Measurements from ENCODE around the gene AKAP10. TPM values are rescaled to one million over a fixed set of nuclear protein-coding genes. Genes with fewer than 3 reads are reported as not detected.
"Not testable (repeated sequence)": the region's sequence is repeated elsewhere in the genome, so short reads cannot be mapped to it uniquely, and the experiment has no call there.

AKAP10 gene
- total RNA-seq, 1 donor from 2014 or later, result 29.5 TPM

DNA sequence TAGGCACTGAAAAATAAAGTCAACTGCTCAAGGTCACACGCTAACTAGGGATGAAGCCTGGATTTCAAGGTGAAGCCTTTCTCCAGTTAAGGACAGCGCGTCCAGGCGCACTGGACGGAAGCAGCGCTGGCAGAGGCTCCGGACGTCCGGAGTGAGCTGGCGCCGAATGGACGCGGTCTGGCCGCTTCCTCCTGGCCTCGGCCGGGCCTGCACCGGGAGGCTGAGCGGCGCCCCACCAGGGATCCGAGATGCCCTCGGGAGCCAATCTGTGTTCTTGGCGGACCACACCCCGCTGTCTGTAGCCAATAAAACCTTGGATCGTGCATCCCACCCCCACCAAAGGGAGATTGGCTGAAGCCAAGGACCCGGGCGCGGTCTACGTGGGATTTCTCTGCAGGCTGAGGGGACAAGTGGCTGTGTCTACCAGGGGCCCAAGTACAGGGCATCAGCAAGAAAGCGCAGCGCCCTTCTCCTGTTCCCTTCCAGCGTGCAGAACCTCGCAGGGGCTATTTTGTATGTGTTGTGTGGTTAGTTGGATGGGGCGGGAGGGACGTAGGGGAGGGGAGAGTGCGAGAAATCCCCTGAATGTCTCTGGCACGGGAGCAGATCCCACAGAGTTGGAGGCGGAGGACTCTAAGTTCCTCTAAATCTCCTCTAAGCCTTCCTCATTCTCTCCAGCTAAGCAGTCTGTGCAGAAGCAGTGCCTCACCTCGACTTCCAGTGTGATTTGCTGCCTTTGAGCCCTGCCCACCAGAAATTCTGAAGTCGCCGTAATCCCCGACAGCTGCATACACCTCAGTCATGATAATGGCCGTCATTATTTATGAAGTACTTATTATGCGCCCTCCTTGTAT, 2.5 kb upstream of the AKAP10 start:
- DNase-seq (ENCODE audit: low spot score), result no peak

DNA sequence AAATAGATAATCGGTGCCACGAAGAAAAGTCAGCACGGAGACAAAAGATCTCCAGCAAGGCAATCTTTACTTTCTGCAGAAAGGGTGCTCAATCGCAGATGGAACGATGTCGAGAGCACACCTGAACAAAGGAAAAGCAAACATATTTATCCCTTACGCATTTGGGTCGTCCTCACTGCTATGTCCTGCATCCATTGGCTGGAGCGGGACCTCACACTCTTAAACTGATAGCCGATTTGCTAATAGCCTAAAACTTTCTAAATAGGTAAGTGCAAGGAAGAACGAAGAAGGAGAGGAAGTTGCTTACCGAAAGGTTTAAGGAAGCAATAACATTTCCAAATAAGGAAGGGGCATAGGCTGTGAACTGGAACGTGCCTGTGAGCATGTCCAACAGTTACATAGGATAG, 1.2 kb upstream of the AKAP10 start:
- DNase-seq (ENCODE audit: low spot score), result no peak

DNA sequence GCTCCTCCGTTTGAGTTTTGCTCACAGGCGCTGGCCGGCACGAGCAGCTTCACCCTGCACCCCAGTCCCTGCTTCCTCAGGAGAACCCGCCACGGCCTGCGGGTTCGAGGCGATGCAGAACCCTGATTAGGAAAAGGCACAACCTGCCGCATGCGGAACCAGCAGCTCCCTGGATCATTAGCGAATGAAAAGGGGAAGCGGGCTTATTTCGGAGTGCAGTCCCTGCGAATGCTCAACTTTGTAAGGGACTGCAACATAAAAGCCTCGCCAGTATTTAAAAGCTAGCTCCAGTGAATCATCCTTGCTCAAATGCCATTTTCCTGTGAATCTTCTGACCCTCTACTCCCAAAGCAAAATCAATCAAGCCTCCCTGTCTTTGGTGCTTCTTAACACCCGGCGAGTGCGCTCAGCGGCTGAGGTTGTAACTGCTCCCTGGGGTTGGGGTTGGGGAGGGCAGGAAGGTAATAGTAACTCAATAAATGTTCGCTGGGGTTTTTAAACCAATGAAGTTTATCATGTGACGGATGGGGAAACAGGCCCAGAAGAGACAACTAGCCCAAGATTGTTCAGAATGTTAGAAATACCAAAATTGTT, 678 bp upstream of the AKAP10 start:
- no peak for DNase-seq (ENCODE audit: low spot score)

DNA sequence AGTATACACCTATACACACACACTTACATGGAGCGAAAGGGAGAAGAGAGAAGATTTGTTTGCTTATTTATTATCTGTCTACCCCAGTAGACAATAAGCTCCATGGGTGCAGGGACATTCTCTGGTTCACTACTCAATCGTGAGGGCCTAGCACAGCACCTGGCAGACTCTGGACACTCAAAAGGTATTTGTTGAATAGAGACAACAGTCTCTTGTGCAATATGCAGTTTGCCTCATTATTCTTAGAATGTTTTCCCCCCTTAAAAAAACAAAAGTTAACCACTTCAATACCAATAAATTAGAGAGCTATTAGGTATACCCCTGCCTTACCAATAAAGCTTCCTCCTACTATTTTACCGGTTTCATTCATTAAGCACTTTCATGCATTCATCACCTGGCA, 2.0 kb downstream of the AKAP10 start:
- no peak for DNase-seq (ENCODE audit: low spot score)

DNA sequence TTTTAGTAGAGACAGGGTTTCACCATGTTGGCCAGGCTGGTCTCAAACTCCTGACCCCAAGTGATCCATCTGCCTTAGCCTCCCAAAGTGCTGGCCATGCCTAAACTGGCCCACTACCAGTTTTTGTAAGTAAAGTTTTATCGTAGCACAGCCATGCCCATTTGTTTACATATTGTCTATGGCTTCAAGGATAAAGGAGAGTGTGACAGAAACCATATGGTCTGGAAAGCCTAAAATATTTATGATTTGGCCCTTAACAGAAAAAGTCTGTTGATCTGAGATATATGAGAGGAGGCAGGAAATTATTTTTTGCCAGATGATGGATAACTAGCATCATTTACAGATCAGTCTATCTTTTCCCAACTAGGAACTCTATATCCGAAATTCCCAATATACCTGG, 4.5 kb downstream of the AKAP10 start:
- DNase-seq (ENCODE audit: low spot score), result no peak

DNA sequence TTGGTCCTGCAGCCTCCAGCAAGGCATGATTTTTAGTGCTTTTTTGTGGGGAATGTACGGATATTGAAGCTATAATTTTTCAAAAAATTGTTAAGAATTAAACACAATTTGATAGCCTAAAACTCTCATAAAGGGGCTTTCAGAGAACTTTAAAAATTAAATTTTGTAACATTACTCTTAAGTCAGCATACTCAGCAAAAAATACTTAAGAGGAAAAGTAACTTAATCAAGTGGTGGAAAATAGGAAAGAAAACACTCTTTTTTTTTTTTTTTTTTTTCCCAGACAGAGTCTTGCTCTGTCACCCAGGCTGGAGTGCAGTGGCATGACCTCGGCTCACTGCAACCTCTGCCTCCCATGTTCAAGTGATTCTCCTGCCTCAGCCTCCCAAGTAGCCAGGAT, 14.7 kb downstream of the AKAP10 start:
- DNase-seq (ENCODE audit: low spot score), result not testable (repeated sequence)

DNA sequence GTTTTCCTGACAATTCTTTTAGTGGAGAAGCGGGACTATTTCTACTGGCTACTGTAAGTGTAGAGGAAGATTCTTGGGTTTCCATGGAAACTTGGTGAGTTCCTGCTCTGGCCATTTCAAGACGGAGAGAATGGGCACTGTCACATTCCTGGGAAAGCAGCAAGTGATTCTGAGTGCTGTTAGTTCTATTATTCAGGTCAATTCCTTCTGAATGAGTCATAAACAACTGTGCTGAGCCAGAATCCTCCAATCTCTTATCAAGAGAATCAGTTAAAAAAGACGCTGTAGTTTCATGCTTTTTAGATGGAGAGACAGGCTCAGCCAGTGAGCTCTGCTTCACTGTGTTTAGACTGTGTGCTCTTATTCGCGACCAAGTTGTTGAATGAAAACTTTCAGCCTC, 19.6 kb downstream of the AKAP10 start:
- no peak for DNase-seq (ENCODE audit: low spot score)

DNA sequence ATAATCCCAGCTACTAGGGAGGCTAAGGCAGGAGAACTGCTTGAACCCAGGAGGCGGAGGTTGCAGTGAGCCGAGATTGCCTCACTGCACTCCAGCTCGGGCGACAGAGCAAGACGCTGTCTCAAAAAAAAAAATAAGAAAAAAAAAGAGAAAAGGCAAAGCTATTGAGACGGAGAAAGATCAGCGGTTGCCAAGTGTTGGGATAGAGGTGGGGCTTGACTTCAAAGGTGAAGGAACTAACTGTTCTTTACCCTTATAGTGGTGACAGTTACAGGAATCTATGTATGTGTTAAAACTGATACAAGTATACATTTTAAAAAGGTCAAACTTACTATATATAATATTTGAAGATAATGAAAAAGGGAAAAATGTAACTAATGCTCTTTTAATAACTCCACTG, 22.5 kb downstream of the AKAP10 start:
- DNase-seq (ENCODE audit: low spot score), result no peak

DNA sequence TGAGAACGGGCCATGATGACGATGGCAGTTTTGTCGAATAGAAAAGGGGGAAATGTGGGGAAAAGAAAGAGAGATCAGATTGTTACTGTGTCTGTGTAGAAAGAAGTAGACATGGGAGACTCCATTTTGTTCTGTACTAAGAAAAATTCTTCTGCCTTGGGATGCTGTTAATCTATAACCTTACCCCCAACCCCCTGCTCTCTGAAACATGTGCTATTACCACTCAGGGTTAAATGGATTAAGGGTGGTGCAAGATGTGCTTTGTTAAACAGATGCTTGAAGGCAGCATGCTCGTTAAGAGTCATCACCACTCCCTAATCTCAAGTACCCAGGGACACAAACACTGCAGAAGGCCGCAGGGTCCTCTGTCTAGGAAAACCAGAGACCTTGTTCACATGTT, 26.2 kb downstream of the AKAP10 start:
- not testable (repeated sequence) for DNase-seq (ENCODE audit: low spot score)

DNA sequence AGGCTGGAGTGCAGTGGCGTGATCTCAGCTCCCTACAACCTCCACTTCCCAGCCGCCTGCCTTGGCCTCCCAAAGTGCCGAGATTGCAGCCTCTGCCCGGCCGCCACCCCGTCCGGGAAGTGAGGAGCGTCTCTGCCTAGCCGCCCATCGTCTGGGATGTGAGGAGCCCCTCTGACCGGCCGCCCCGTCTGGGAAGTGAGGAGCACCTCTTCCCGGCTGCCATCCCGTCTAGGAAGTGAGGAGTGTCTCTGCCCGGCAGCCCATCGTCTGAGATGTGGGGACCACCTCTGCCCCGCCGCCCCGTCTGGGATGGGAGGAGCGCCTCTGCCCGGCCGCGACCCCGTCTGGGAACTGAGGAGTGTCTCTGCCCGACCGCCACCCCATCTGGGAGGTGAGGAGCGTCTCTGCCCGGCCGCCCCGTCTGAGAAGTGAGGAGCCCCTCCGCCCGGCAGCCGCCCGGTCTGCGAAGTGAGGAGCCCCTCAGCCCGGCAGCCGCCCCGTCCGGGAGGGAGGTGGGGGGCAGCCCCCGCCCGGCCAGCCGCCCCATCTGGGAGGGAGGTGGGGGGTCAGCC, 26.9 kb downstream of the AKAP10 start:
- not testable (repeated sequence) for DNase-seq (ENCODE audit: low spot score)

DNA sequence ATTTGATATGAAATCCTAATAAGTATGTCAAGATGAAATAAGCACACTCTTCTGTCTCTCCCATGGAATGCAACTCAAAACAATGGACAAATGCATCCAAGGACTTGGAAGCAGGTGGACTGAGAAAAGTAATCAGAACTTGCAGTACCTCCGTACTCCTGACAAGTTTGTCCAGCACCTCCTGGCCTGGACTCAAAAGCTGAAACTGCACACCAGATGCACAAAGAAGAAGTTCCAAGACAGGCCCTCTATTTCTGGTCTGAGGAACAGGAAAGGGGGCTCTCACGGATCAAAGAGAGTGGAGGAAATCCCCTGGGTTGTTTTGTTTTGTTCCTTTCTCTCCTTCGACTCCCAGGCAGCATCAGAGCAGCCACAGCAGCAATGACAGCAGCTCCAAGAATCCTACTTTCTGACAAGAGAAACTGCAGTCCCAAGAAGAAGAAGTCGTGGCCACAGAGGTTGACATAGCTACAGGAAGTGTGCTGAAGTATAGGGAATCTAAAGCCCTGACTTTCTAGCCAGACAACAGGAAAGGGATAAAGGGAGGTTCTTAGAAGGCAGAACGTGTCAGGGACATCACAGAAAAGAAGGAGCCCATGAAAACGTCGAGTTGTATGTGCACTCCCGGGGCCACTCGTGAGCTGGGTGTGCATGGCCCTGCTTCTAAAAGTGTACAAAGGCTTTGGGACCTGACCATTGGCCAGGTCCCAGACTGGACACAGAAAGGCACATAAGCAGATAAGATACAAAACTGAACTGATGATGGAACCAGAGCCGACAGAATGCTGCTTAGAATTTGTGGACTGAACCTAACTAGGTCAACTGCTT, 29.3 kb downstream of the AKAP10 start:
- no peak for DNase-seq (ENCODE audit: low spot score)

DNA sequence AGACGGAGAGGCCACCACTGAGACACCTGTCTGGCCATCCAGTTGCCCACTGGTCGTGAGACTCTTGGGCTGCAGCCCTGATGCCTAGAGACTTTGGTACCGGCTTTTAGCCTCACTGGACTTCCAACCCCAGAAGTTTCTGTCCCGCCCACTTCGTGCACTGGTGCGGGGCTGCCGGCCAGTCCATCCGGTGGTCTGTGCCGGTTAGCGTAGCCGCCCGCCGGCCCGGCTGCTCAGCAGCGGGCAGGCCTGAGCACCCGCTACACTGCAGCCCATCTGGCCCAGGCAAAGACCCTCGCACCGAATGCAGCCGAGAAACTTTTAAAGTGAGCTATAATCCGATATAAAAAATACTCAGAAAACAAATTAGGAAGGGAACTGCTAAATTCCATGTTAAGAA, 30.7 kb downstream of the AKAP10 start:
- no peak for DNase-seq (ENCODE audit: low spot score)

DNA sequence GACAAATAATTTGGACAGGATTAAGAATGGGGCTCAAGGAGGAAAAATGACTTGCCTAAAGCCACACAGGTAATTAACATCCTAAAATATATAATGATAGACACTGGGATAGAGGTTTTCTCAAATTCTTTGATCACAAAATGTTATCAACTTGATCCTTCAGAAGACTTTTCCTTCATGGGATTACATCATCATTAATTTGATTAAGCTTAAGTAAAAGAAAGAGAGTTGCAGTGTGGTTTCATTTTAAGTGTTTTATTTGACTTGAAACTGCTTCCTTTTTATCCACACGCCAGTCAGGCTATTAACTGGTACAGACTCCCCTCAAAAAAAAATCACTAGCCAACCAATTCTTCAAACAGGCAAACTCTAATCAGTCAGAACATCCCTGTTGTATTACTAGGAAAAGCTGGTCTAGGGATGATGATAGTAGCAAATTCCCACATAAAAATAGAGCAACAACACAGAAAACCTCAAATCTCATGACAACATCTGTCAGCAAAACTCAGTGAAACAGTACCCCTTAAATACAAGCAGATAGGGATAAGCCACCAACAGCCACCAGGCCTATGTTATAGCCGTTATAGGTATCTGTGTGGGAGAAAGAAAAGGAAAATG, 32.5 kb downstream of the AKAP10 start:
- no peak for DNase-seq (ENCODE audit: low spot score)

DNA sequence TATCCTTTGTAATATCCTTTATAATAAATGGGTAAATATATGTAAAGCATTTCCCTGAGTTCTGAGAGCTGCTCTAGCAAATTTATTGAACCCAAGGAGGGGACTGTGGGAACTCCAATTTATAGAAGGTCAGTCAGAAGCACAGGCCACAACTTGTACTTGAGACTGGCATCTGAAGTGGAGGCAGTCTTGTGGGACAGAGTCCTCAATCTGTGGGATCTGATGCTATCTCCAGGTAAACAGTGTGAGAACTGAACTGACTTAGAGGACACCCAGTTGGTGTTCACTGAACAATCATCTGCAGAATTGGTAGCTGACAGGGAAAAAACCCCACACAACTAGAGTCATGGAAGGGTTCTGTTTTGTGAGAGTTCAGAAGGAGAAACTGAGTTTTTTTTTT, 34.0 kb downstream of the AKAP10 start:
- no peak for DNase-seq (ENCODE audit: low spot score)

DNA sequence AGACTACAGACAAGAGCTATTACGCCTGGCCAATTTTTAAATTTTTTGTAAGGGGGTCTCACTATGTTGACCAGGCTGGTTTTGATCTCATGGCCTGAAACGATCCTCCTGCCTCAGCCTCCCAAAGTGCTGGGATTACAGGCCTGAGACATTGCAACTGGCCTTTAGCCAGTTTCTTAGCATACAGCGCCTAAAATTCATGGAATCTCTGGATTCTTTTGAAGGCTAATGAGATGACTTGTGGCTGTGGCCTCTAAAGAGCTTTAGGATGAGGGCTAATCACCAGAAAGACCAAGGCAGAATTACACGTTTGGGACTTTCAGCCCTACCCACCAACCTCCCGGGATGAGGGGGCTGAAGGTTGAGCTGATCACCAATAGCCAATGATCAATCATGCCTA, 34.6 kb downstream of the AKAP10 start:
- no peak for DNase-seq (ENCODE audit: low spot score)

DNA sequence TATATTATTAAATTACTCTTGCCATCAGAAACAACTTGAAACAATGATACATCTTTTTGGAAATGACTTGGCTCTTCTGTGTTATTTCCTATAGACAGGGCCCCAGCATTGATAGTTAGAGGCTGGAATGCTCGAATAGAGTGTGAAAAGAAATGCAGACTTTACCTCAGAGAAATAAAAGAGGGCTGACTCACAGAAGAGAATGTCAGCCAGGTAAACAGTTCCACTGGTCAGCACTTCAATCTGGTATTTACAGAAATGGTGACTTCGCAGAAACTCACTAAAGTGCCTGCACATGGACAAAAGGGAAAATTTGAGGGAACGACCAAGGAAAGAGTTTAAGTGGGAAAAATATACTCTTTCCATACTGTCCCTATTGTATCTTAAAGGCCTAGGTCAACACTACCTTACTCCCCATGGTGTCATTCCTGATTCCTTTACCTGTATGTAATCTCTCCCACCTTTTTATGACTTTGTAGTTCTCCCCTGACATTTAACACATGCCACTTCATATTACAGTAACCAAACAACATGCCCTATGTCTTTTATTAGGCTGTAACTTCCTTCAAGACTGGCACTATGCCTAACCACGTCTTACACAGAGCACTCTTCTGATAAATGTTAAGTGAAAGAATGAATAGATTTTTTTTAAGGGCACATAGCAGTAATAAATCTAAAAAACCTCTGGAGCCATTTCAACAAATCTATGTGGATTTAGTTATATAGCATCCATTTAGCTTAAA, 36.7 kb downstream of the AKAP10 start:
- DNase-seq (ENCODE audit: low spot score), result no peak

DNA sequence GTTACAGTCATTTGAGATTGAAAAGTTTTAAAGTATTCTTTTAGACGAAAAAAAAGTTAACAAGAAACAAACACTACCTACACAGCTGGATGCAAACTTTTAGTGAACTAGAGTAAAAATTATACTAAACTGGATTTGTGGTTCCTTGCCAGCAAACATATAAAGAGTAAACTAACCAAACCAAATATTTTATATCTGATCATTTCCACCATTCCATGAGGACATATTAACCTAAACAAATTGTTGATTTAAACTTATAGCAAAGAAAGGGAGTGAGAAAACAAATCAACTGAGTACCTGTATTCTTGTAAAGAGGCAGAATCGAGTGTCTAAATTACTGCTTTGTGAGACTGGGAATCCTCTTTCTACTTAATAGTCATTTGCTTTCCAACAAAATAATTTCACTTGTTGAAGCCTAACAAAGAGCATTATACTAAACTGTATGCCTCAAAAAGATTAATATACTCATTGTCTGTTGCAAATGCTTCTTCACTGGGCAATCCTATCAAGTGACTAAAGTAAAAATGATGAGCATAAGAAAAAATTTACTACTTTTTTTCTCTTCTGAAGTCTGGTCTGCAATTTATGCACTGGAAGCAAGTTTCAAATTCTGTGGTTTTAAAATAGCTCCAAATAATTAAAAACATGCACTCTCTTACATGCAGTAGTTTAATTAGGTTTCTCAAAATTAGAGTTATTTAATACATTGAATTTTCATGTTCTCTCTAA, 37.5 kb downstream of the AKAP10 start:
- no peak for DNase-seq (ENCODE audit: low spot score)

DNA sequence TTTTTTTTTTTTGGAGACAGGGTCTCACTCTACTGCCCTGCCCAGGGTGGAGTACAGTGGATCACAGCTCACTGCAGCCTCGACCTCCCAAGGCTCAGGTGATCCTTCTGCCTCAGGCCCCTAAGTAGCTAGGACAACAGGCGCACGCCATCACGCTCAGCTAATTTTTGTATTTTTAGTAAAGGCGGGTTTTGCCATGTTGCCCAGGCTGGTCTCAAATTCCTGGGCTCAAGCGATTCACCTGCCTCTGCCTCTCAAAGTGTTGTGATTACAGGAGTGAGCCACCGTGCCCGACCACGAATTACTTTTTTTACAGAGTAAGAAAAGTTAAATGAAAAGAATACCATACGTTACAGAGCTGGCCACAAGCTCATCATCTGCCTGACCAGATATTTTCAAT, 38.9 kb downstream of the AKAP10 start:
- DNase-seq (ENCODE audit: low spot score), result no peak

DNA sequence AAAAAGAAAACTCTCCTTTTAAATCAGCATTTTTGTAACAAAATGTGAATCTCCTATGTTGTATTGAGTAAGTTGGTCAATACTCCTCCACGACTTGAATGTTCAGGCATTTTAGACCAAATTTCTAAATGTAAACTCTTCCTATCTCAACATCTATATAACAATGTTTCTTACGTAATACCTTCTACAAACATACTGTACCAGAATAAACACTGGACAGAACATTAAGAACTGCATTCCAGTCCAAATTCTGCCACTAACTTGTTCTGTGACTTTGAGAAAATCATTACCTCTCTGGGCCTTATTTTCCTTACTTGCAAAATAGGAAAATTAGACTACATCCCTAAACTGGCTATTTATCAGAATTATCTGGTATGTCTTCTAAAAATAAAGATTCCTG, 40.1 kb downstream of the AKAP10 start:
- no peak for DNase-seq (ENCODE audit: low spot score)

DNA sequence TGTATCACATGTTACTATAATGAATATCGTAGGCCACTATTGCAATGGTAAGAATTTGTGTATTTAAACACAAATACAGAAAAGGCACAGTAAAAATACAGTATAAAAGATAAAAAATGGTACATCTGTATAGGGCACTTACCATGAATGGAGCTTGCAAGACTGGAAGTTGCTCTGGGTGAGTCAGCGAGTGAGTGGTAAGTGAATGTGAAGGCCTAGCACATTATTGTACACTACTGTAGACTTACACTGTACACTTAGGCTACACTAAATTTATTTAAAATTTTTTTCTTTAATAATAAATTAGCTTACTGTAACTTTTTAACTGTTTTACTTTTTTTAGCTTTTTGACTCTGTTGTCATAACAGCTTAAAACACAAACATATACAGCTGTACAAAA, 42.5 kb downstream of the AKAP10 start:
- no peak for DNase-seq (ENCODE audit: low spot score)

All from mesenteric fat pad (tissue), 1 donor.